ENCODE results near the gene GNPTG. TPM values are rescaled to one million over a fixed set of nuclear protein-coding genes. Genes with fewer than 3 reads are reported as not detected.

GNPTG gene
- total and polyA plus RNA-seq, 9 of the 15 experiments (the other 6 are each of a cell fraction or from before 2014, with no cell fraction given) = 0.69 to 33.3 (median 13.6) TPM

- TF ChIP-seq CLOCK (CRISPR knock-in tag; IDR thresholded peaks at IDR 0.05; ENCODE audit: borderline replicate concordance) = no peak
- no peak for TF ChIP-seq POLR2G (IDR thresholded peaks at IDR 0.05; ENCODE audit: low read depth, low read length)
- no peak for TF ChIP-seq HNRNPL (IDR thresholded peaks at IDR 0.05; ENCODE audit: low read depth, low read length)
- TF ChIP-seq RNF2 (IDR thresholded peaks at IDR 0.05) = peak; percentile 57; the same call in 1 of the 2 replicates
- TF ChIP-seq, protein P1, sequence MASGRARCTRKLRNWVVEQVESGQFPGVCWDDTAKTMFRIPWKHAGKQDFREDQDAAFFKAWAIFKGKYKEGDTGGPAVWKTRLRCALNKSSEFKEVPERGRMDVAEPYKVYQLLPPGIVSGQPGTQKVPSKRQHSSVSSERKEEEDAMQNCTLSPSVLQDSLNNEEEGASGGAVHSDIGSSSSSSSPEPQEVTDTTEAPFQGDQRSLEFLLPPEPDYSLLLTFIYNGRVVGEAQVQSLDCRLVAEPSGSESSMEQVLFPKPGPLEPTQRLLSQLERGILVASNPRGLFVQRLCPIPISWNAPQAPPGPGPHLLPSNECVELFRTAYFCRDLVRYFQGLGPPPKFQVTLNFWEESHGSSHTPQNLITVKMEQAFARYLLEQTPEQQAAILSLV (tag; IDR thresholded peaks at IDR 0.05) = no peak
- no peak for TF ChIP-seq PRMT5 (CRISPR knock-in tag; IDR thresholded peaks at IDR 0.05)
- TF ChIP-seq HIVEP1 (CRISPR knock-in tag; IDR thresholded peaks at IDR 0.05) = 0 out of 2 replicates have a peak, but pooled peaks have one; percentile 52
- TF ChIP-seq HNRNPUL1 (IDR thresholded peaks at IDR 0.05; ENCODE audit: low read length) = no peak
- TF ChIP-seq SMC3 (conservative IDR thresholded peaks at IDR 0.05; ENCODE audit: insufficient read depth, low read depth, low read length) = 0 out of 2 replicates have a peak, but pooled peaks have one; percentile 1
- TF ChIP-seq ERF (CRISPR knock-in tag; IDR thresholded peaks at IDR 0.05) = no peak; the same call in 1 of the 2 replicates
- peak; percentile 92 for TF ChIP-seq HDAC2 (IDR thresholded peaks at IDR 0.05)
- peak; percentile 65; the same call in 1 of the 2 replicates for TF ChIP-seq SMARCC2 (IDR thresholded peaks at IDR 0.05; ENCODE audit: low read depth)
- no peak for TF ChIP-seq ZNF324 (CRISPR knock-in tag; IDR thresholded peaks at IDR 0.05)
- no peak for TF ChIP-seq RAD21 (CRISPR knock-in tag; conservative IDR thresholded peaks at IDR 0.05 in 1 of 2, IDR thresholded peaks at IDR 0.05 in 1 of 2)
- no peak for TF ChIP-seq COPS2 (conservative IDR thresholded peaks at IDR 0.05)
- TF ChIP-seq HEY1 (CRISPR knock-in tag; IDR thresholded peaks at IDR 0.05; ENCODE audit: borderline replicate concordance) = no peak
- TF ChIP-seq ARID4B (CRISPR knock-in tag; IDR thresholded peaks at IDR 0.05) = peak; percentile 93
- TF ChIP-seq, protein P2, sequence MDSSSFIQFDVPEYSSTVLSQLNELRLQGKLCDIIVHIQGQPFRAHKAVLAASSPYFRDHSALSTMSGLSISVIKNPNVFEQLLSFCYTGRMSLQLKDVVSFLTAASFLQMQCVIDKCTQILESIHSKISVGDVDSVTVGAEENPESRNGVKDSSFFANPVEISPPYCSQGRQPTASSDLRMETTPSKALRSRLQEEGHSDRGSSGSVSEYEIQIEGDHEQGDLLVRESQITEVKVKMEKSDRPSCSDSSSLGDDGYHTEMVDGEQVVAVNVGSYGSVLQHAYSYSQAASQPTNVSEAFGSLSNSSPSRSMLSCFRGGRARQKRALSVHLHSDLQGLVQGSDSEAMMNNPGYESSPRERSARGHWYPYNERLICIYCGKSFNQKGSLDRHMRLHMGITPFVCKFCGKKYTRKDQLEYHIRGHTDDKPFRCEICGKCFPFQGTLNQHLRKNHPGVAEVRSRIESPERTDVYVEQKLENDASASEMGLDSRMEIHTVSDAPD (CRISPR knock-in tag; IDR thresholded peaks at IDR 0.05) = no peak
- no peak for TF ChIP-seq DNMT1 (IDR thresholded peaks at IDR 0.05)
- no peak for TF ChIP-seq ZNF354B (CRISPR knock-in tag; IDR thresholded peaks at IDR 0.05)
- TF ChIP-seq HNRNPH1 (optimal IDR thresholded peaks at IDR 0.05; ENCODE audit: low read depth, low read length) = no peak
These were observed 27.1 kb downstream of the GNPTG start (continued) for GRCh38 chr16:1378804-1379303.
